ENCODE data around the gene COIL.

Gene COIL

DNA sequence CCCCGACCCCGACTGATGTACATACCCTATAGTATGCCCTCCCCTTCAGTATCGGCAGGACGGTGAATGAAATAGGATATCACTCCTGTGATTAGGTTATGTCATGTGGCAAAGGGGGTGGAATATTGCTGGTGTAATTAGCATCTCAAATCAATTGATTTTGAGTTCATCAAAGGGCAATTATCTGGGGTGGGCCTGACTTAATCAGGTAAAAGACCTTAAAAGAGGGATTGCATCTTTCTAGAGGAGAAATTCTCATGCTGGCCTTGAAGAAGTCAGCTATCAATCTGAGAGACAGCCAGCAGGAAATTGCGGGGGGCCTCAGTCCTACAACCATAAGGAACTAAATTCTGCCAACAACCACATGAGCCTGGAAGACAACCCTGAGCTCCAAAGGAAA lies 57.3 kb downstream of the COIL start:
- no peaks in the 10 kb centered on the region for H3K27me3 ChIP-seq (ENCODE audit: control insufficient read depth, insufficient read depth, low read length)

GRCh38 chr17:56902348-56902747 lies 58.5 kb downstream of the COIL start:
- Histone ChIP-seq H3K4me1 (ENCODE audit: control insufficient read depth, insufficient read depth, low read length) (no peaks in the 10 kb centered on the region), H3K9ac (ENCODE audit: low read length) (no peak overlapping the region), H3K27me3 (ENCODE audit: control insufficient read depth, insufficient read depth, low read length) (no peaks in the 10 kb centered on the region), H3K9me3 (ENCODE audit: control insufficient read depth, insufficient read depth, low read depth, low read length) (0 out of 2 replicates have a peak, but pooled peaks cover 2% of the 10 kb centered on the region), H3K36me3 (ENCODE audit: control insufficient read depth, insufficient read depth, low read length) (peaks cover 82% of the 10 kb centered on the region), H3K27ac (ENCODE audit: low read depth, low read length) (no peak overlapping the region), H3K4me3 (ENCODE audit: low read depth, low read length) (no peak overlapping the region)

More for the DNA sequence above, 57.3 kb downstream of the COIL start:
- no peak overlapping the region for H3K27ac ChIP-seq (ENCODE audit: low read depth, low read length)
- H3K4me3 ChIP-seq (ENCODE audit: low read depth, low read length) = no peak overlapping the region
- 0 out of 2 replicates have a peak, but pooled peaks cover 2% of the 10 kb centered on the region for H3K9me3 ChIP-seq (ENCODE audit: control insufficient read depth, insufficient read depth, low read depth, low read length)
- H3K4me1 ChIP-seq (ENCODE audit: control insufficient read depth, insufficient read depth, low read length) = no peaks in the 10 kb centered on the region
- H3K9ac ChIP-seq (ENCODE audit: low read length) = no peak overlapping the region
- H3K36me3 ChIP-seq (ENCODE audit: control insufficient read depth, insufficient read depth, low read length) = peaks cover 83% of the 10 kb centered on the region

GRCh38 chr17:56899403-56899802 lies 61.4 kb downstream of the COIL start:
- no peak overlapping the region for H3K4me3 ChIP-seq (ENCODE audit: low read depth, low read length)
- H3K9me3 ChIP-seq (ENCODE audit: control insufficient read depth, insufficient read depth, low read depth, low read length) = 0 out of 2 replicates have a peak, but pooled peaks cover 2% of the 10 kb centered on the region
- H3K4me1 ChIP-seq (ENCODE audit: control insufficient read depth, insufficient read depth, low read length) = peaks cover 5% of the 10 kb centered on the region; the same call in 1 of the 2 replicates
- H3K36me3 ChIP-seq (ENCODE audit: control insufficient read depth, insufficient read depth, low read length) = peaks cover 79% of the 10 kb centered on the region
- no peak overlapping the region for H3K9ac ChIP-seq (ENCODE audit: low read length)
- no peak overlapping the region for H3K27ac ChIP-seq (ENCODE audit: low read depth, low read length)
- H3K27me3 ChIP-seq (ENCODE audit: control insufficient read depth, insufficient read depth, low read length) = no peaks in the 10 kb centered on the region

- 0 out of 2 replicates have a peak, but pooled peaks cover 2% of the 10 kb centered on the region for H3K9me3 ChIP-seq (ENCODE audit: control insufficient read depth, insufficient read depth, low read depth, low read length)
- no peak overlapping the region for H3K27ac ChIP-seq (ENCODE audit: low read depth, low read length)
- peaks cover 5% of the 10 kb centered on the region; the same call in 1 of the 2 replicates for H3K4me1 ChIP-seq (ENCODE audit: control insufficient read depth, insufficient read depth, low read length)
- H3K36me3 ChIP-seq (ENCODE audit: control insufficient read depth, insufficient read depth, low read length) = peaks cover 74% of the 10 kb centered on the region
- no peaks in the 10 kb centered on the region for H3K27me3 ChIP-seq (ENCODE audit: control insufficient read depth, insufficient read depth, low read length)
- no peak overlapping the region for H3K9ac ChIP-seq (ENCODE audit: low read length)
- no peak overlapping the region for H3K4me3 ChIP-seq (ENCODE audit: low read depth, low read length)
Measured at GRCh38 chr17:56898874-56899273, 62.0 kb downstream of the COIL start.

GRCh38 chr17:56897646-56898424 lies 63.0 kb downstream of the COIL start:
- Histone ChIP-seq H3K27ac (ENCODE audit: low read depth, low read length) (no peak overlapping the region), H3K4me3 (ENCODE audit: low read depth, low read length) (no peak overlapping the region), H3K9ac (ENCODE audit: low read length) (no peak overlapping the region), H3K27me3 (ENCODE audit: control insufficient read depth, insufficient read depth, low read length) (no peaks in the 10 kb centered on the region), H3K4me1 (ENCODE audit: control insufficient read depth, insufficient read depth, low read length) (peaks cover 5% of the 10 kb centered on the region; the same call in 1 of the 2 replicates), H3K9me3 (ENCODE audit: control insufficient read depth, insufficient read depth, low read depth, low read length) (no peaks in the 10 kb centered on the region), H3K36me3 (ENCODE audit: control insufficient read depth, insufficient read depth, low read length) (peaks cover 74% of the 10 kb centered on the region)

- H3K9ac ChIP-seq (ENCODE audit: low read length) = no peak overlapping the region
- peaks cover 74% of the 10 kb centered on the region for H3K36me3 ChIP-seq (ENCODE audit: control insufficient read depth, insufficient read depth, low read length)
- peaks cover 5% of the 10 kb centered on the region; the same call in 1 of the 2 replicates for H3K4me1 ChIP-seq (ENCODE audit: control insufficient read depth, insufficient read depth, low read length)
- H3K27me3 ChIP-seq (ENCODE audit: control insufficient read depth, insufficient read depth, low read length) = no peaks in the 10 kb centered on the region
- no peaks in the 10 kb centered on the region for H3K9me3 ChIP-seq (ENCODE audit: control insufficient read depth, insufficient read depth, low read depth, low read length)
- H3K27ac ChIP-seq (ENCODE audit: low read depth, low read length) = no peak overlapping the region
- H3K4me3 ChIP-seq (ENCODE audit: low read depth, low read length) = no peak overlapping the region
Measured at GRCh38 chr17:56896968-56897359, 63.9 kb downstream of the COIL start.

DNA sequence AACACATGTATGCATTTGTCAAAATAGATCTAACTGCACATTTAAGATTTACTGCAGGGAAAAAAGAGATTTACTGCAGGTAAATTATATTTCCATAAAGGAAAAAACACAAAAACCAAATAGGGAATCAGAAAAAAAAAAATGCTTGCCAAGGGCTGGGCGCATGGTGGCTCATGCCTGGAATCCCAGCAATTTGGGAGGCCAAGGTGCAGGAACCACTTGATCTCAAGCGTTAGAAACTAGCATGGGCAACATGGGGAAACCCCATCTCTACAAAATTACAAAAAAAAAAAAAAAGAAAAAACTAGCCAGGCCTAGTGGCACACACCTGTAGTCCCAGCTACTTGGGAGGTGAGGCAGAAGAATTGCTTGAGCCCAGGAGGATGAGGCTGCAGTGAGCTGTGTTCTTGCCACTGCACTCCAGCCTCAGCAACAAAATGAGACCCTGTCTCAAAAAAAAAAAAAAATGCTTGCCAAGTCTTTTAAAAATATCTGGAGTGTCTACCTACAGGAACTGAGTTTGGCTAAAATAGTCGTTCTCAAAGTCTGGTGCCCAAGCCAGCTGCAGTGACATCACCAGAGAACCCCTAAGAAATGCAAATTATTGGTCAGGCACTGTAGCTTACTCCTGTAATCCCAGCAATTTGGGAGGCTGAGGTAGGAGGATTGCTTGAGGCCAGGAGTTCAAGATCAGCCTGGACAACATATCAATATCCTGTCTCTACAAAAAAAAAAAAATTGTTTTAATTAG lies 64.5 kb downstream of the COIL start:
- Histone ChIP-seq H3K27me3 (ENCODE audit: control insufficient read depth, insufficient read depth, low read length) (no peaks in the 10 kb centered on the region), H3K36me3 (ENCODE audit: control insufficient read depth, insufficient read depth, low read length) (peaks cover 74% of the 10 kb centered on the region), H3K9ac (ENCODE audit: low read length) (no peak overlapping the region), H3K27ac (ENCODE audit: low read depth, low read length) (no peak overlapping the region), H3K9me3 (ENCODE audit: control insufficient read depth, insufficient read depth, low read depth, low read length) (no peaks in the 10 kb centered on the region), H3K4me1 (ENCODE audit: control insufficient read depth, insufficient read depth, low read length) (peaks cover 5% of the 10 kb centered on the region; the same call in 1 of the 2 replicates), H3K4me3 (ENCODE audit: low read depth, low read length) (no peak overlapping the region)

GRCh38 chr17:56894859-56895455 lies 65.9 kb downstream of the COIL start:
- no peak overlapping the region for H3K27ac ChIP-seq (ENCODE audit: low read depth, low read length)
- no peaks in the 10 kb centered on the region for H3K27me3 ChIP-seq (ENCODE audit: control insufficient read depth, insufficient read depth, low read length)
- H3K4me3 ChIP-seq (ENCODE audit: low read depth, low read length) = no peak overlapping the region
- peaks cover 72% of the 10 kb centered on the region for H3K36me3 ChIP-seq (ENCODE audit: control insufficient read depth, insufficient read depth, low read length)
- no peak overlapping the region for H3K9ac ChIP-seq (ENCODE audit: low read length)
- no peaks in the 10 kb centered on the region for H3K9me3 ChIP-seq (ENCODE audit: control insufficient read depth, insufficient read depth, low read depth, low read length)
- peaks cover 5% of the 10 kb centered on the region; the same call in 1 of the 2 replicates for H3K4me1 ChIP-seq (ENCODE audit: control insufficient read depth, insufficient read depth, low read length)

DNA sequence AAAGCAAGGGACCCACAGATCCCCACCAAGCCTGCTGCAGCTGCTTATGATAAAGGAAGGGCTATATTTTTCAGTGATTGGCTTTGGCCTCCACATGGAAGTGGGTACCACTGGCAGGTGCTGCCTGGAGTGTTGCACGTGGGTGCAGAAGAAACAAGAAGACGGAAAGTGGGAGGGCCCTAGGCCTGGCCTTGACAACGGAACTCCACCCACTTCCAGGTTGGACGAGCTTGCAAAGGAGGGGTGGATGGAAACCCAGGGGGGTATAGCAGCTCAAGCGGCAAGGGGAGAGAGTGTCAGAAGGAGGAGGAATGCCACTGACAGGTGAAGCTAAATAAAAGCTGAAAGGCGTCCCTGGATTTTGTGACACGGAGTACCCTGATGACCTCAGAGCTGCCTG lies 67.3 kb downstream of the COIL start:
- no peak overlapping the region for H3K4me3 ChIP-seq (ENCODE audit: low read depth, low read length)
- peaks cover 5% of the 10 kb centered on the region; the same call in 1 of the 2 replicates for H3K4me1 ChIP-seq (ENCODE audit: control insufficient read depth, insufficient read depth, low read length)
- H3K27ac ChIP-seq (ENCODE audit: low read depth, low read length) = no peak overlapping the region
- H3K9ac ChIP-seq (ENCODE audit: low read length) = no peak overlapping the region
- H3K27me3 ChIP-seq (ENCODE audit: control insufficient read depth, insufficient read depth, low read length) = no peaks in the 10 kb centered on the region
- H3K9me3 ChIP-seq (ENCODE audit: control insufficient read depth, insufficient read depth, low read depth, low read length) = peaks cover 8% of the 10 kb centered on the region
- peaks cover 66% of the 10 kb centered on the region for H3K36me3 ChIP-seq (ENCODE audit: control insufficient read depth, insufficient read depth, low read length)

GRCh38 chr17:56892333-56892732 lies 68.5 kb downstream of the COIL start:
- no peak overlapping the region for H3K9ac ChIP-seq (ENCODE audit: low read length)
- H3K27ac ChIP-seq (ENCODE audit: low read depth, low read length) = no peak overlapping the region
- peaks cover 19% of the 10 kb centered on the region for H3K9me3 ChIP-seq (ENCODE audit: control insufficient read depth, insufficient read depth, low read depth, low read length)
- H3K36me3 ChIP-seq (ENCODE audit: control insufficient read depth, insufficient read depth, low read length) = peaks cover 58% of the 10 kb centered on the region
- H3K27me3 ChIP-seq (ENCODE audit: control insufficient read depth, insufficient read depth, low read length) = no peaks in the 10 kb centered on the region
- H3K4me3 ChIP-seq (ENCODE audit: low read depth, low read length) = no peak overlapping the region
- H3K4me1 ChIP-seq (ENCODE audit: control insufficient read depth, insufficient read depth, low read length) = peaks cover 5% of the 10 kb centered on the region; the same call in 1 of the 2 replicates
